GM18951 (cell line): ENCODE results near the gene BEND4.
"Not testable (repeated sequence)": the region's sequence is repeated elsewhere in the genome, so short reads cannot be mapped to it uniquely, and the experiment has no call there.

Experiments
- POLR2A ChIP-seq: IDR thresholded peaks from 4 replicates; pipeline ENCODE4 v1.6.1; 2011; ENCODE audit warnings: mild to moderate bottlenecking; ENCODE audit not compliant: insufficient read length, insufficient read depth; ENCODE audit errors: extremely low read depth
- in situ Hi-C: fragments of 300-500 bp; cut with MboI; formaldehyde crosslinking; loops from one replicate; pipeline ENCODE4 v1.12.0; 2022; ENCODE audit warnings: low sequenced_read_pairs, mixed read lengths, inconsistent platforms; ENCODE audit not compliant: unreplicated experiment

BEND4 gene

GRCh38 chr4:42152507-42153504, at the start of gene BEND4:
BEND4 (minus strand) TSS chr4:42152655; CDS start chr4:42152143, 512 bp downstream.
- in situ Hi-C loops = no loop called here
- no peak for TF ChIP-seq POLR2A

DNA sequence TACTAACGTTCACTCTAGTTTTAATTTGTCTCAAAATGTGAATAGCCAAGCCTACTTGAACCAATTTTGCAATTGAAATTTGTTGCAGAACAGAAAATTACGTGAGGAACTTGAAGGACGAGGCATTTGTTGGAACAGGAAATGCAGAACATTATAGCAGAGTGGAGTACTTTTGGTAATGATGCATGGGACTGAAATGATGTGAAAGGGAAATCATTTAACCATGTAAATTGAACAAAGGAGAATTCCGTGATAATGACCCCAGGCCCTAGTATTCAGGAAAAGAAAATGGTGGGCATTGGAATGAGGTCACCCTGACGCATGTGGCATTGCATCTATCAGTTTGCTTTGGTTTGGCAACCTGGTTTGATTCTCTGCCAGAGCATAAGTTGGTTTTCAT, 44.9 kb upstream of the BEND4 start:
- in situ Hi-C loops = no loop called here
- TF ChIP-seq POLR2A = no peak

GRCh38 chr4:42172921-42173320, 20.5 kb upstream of the BEND4 start:
- in situ Hi-C loops = no loop called here
- no peak for TF ChIP-seq POLR2A

DNA sequence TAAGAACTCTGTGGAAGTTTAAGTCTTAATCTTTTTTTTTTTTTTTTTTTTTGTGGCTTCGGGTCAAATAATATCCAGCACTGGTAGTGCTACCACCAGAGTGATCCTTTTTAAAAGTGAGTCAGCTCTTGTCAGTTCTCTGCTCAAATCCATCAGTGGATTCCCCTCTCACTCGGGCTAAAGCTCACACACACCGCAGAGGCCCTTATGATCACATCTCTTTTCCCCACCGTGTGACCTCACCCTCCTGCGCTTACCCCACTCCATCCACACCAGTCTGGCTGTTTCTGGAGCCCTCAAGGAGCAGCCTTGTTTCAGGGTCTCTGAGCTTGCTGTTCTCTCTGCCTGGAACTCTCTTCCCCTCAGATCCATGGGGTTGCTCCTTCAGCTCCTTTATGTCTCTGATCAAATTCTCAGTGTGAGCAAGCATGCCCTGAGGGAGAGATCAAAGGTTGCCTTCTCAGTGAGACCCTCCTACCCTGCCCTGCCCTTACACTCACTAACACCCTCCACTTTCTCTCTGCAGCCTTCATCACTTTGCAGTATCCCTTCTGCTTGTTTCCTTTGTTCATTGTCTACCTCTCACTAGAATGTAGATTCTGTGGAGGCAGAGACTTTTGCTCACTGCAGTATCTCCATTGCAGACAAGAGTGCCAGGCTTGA, 19.8 kb upstream of the BEND4 start:
- TF ChIP-seq POLR2A = no peak
- in situ Hi-C loops = no loop called here

- TF ChIP-seq POLR2A = no peak
- in situ Hi-C loops = no loop called here
Observed at GRCh38 chr4:42167709-42168108, 15.3 kb upstream of the BEND4 start.

DNA sequence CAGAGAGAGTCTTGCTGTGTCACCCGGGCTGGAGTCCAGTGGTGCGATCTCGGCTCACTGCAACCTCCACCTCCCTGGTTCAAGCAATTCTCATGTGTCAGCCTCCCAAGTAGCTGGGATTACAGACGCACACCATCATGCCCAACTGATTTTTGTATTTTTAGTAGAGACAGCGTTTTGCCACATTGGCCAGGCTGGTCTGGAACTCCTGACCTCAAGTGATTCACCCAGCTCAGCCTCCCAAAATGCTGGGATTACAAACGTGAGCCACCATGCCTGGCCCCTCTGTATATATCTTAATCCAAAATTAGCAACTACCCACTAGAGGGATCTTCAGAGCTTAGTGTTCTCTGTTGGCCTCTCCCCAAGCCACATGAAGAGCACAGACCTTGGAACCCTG, 13.7 kb upstream of the BEND4 start:
- in situ Hi-C loops = not testable (repeated sequence)

DNA sequence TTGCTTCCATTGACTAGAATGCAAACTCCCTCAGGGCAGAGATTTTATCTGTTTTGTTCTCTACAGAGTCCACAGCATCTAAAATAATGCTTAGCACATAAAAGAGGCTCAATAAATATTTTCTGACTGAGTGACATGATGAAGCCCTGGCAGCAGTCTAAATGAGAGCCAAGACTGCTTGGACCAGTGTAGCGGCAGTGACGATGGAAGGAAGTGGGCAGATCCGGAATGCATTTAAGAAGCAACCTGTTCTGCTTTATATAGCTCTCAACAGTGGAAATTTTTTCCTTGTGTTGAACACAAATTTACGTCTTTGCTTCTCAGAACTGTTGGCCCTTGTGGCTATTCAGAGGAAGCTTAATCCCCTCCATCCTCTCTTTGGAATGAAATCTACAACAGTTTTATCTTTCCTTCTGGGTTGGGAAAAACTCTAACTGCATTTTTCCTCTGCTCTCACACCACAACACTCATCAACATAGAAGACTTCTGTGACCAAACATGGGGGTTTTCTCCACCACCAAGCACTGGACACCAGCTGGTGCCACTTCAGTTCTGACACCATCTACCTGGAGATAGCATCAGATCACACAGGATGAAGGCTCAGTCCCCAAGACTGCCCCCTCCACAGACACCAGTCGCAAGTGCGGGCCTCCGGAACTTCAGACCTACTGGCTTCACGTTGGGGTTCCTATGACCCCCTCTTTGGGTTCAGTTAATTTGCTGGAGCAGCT, 7.0 kb upstream of the BEND4 start:
- no peak for TF ChIP-seq POLR2A
- in situ Hi-C loops = no loop called here

- in situ Hi-C loops = no loop called here
- peak; percentile 51 for TF ChIP-seq POLR2A
Observed at GRCh38 chr4:42151568-42152506, 618 bp downstream of the BEND4 start.

- TF ChIP-seq POLR2A = no peak
- in situ Hi-C loops = no loop called here
Observed at GRCh38 chr4:42150653-42151567, 1.5 kb downstream of the BEND4 start.

- in situ Hi-C loops = no loop called here
- TF ChIP-seq POLR2A = no peak
Observed at GRCh38 chr4:42149004-42149403, 3.5 kb downstream of the BEND4 start.

DNA sequence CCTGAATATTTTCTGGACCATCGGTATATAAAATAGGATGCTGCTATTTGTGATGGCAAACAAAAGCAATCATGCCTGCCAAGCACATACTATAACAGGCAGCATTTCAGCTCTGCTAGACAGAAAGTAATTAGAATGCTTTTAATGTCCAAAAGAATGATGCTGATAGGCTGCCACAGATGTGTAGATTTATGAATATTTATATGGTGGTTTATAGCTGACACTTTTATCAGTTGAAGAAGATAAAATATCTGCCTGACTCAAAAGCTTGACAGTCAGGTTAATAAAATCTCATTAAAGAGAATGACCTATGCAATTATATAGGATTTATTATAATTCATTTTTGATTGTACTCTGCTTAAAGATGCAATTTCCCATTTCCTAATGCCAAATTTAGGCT, 4.0 kb downstream of the BEND4 start:
- no peak for TF ChIP-seq POLR2A
- in situ Hi-C loops = no loop called here
